Stimulated activated CD4-positive, alpha-beta T cell treated with anti-CD3 and anti-CD28 coated beads, TNF-alpha, amount 100 ng/mL, for 24 hours (primary cell): ENCODE measurements around the gene ITM2A.

Source experiments
- DNase-seq, 3 experiments: peaks; one replicate each; pipeline ENCODE4 v3.0.0-alpha.2; 2020; ENCODE audit warnings: low read depth in 3 of 3

Gene ITM2A

DNA sequence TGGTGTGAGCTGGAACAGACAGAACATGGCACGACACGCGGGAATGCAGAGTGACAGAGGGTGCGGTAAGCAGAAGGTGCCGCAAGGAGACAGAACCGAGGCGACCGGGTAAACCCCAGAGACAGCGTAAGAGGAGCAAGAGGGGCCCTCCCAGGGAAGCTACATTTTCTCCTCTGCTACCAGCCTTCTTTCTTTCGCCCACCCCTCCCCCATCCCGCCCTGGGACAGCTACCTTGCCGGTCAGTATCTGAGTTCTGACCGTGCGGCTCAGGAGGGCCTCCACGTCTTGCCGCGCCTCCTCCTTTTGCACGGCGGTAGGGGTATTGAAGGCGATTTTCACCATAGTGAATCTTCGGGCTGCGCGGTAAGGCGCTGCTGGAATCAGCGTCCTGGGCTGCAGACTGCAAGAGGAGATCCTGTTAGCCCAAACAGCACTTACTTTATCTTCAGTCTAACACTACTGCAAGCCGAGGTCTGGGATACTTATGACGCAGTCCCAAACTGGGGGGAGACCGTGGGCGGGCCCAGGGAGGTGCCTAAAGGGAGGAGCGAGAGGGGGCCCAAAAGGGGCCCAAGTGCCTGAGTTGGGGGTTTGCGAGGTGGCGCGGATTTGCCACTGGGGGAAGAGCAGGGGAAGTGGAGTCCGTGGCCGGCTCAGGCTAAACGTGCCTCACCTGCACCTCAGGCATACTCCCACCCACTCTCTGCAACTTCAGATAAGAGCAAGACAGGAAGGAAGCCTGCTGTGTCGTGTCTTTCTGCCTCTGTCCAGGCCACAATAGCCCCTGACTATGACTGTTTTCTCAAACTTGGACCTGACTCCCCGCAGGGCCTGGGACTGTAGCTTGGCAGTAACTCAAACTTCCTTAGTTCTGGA lies at the start of gene ITM2A:
TSS of gene ITM2A (minus strand) at position 462 of the 877 bp plus-strand sequence. CDS start at position 343, 119 bp downstream.
- DNase-seq = peak; percentile 22 to 56 (median 33)

DNA sequence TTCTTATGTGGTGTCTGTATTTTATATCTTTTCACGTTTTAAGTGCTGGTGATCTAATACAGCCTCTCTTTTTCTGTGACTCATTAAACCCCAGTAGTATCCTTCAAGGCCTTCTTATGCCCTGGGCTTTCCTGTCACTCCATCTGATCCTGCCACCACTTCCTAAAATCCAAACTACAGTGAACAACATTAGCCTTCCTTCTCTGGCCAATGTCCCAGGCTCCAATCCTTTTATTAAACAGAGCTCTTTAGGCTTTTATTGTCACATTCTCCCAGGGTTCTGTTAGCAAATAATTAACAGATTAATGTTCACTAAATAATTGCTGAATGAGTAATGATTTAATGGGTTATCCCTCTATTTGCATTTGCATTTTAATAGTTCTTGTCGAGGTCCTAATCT lies 47.9 kb upstream of the ITM2A start:
- DNase-seq = no peak

DNA sequence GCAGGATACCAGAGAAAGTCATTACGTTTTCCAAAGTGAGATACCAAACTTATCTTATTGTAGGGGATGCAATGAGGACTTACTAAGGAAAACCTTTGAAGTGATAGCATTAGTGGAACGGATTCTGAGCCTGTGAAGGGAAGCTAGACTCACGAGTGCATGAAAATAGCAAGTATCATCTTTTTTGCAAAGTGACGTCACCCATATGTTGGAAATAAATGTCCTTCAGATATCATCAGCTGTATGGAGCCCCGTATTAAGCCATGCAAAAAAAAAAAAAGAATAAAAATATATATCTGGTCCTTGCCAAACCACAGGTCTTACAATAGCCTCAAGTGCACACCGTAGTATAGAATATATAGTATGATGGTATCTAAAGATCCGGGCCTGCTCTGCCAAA lies 46.8 kb upstream of the ITM2A start:
- DNase-seq = no peak

DNA sequence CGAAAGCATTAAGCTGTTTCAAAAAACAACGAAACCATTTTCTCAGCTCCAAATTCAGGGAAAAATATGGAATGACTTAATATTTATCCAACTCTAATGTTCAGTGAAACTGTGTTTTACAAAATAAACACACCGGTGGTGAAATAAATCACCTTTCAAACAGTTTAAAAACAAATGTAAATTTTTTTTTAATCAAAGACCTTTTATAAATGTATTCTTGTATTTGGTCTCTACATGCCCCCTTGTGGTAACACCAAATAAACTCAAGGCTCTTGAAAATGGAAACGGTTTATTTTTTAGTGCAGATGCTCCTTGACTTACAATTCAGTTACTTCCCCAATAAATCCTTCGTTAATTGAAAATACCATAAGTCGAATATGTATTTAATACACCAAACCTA lies 45.8 kb upstream of the ITM2A start:
- no peak for DNase-seq

DNA sequence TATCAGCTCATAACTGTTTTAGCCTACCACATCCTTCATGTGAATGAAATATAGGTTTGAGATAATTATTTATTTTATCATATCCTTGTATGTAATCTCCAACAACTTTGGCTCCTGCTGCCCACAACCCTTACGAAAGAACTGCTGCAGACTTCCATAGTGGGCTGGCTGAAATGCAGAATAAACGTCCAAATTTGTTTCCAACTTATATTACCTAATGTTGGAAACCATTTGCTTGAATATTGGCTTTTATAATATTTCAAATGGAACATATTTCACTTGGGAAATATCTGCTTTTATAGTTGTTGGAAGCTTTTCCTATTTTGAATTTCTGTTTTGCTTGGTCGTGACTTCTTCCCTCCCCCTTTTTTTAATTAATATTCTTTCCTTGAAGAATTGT lies 45.0 kb upstream of the ITM2A start:
- DNase-seq = no peak

DNA sequence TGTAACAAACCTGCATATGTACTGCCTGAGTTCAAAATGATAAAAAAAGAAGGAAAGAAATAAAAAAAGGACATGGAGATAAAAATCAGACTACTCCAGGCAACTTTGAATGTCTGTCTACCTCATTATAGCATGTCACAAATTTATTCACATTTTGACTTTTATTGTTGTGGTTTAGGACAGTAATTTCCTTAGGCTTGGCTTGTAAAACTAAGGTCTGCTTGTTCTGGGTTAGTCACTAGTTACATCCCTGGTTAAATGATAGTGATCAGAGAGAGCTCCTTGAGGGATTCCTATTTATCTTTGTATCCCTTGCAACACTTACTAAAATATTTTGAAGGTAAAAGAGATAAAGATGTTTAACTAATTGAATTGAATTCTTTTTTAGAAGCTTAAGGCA lies 42.5 kb upstream of the ITM2A start:
- no peak for DNase-seq

DNA sequence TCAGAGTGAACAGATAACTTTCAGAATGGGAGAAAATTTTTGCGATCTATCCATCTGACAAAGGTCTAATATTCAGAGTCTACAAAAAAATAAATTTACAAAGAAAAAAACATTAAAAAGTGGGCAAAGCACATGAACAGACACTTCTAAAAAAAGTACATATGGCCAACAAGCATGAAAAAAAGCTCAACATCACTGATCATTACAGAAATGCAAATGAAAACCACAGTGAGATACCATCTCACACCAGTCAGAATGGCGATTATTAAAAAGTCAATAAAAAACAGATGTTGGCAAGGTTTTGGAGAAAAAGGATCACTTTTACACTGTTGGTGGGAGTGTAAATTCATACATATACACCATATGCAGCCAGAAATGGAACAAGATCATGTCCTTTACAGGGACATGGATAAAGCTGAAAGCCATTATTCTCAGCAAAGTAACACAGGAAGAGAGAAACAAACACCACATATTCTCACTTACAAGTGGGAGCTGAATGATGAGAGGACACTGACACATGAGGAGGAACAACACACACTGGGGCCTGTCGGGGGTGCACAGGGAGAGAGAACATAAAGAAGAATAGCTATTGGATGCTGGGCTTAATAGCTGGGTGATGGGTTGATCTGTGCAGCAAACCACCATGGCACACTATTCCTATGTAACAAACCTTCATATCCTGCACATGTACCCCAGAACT lies 41.6 kb upstream of the ITM2A start:
- no peak for DNase-seq

DNA sequence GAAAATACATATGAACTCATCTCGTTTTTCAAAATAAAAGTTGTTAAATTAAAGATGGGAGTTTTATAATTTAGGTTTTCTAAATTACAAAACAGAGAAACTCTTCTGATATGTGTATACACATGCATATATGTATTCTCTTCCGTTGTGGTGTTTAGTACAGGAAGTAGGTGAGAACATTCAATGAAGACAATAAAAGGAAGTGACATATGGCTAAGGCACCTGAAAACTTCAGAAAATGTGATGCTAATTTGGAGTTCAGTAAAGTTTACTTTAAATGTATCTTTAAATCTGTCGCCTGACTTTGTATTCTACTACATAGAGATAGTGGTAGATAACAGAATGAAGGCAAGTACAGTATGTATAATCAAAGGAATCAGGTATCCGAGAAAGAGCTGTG lies 33.5 kb upstream of the ITM2A start:
- DNase-seq = no peak

DNA sequence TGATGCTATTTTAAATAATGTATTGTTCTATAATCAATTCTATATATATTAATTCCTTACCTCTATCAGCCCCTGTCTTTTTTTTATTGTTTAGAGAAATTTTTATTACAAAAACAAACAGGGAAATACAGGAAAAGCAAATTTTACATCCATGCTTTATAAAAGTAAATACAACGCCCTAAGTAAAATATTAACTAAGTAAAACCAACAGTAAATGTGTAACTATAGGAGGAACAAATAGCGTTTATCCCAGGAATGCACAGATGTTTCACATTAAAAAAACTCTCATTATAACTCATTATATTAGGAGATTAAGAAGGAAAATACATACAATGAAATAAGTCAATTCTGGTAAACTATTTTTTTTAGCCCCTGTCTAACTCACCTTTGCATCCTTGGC lies 8.2 kb upstream of the ITM2A start:
- DNase-seq = no peak

DNA sequence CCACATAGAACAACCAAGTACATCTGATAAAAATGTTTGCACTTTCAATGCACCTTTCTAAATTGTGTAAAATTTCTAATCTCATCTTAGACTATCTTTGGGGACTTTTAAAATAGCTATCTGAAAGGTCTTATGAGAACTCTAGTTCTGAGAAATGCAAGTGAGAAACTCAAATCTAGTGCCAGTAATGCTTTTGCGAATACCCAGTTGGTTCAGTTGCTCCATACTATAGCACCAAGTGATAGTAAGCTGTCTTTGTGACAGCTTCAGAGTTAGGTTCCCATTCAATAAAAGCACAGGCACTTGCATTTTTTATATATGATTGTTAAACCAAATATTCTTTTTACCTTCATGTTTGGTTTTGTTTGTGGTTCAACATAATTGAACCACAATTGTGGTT lies 4.5 kb upstream of the ITM2A start:
- no peak for DNase-seq

DNA sequence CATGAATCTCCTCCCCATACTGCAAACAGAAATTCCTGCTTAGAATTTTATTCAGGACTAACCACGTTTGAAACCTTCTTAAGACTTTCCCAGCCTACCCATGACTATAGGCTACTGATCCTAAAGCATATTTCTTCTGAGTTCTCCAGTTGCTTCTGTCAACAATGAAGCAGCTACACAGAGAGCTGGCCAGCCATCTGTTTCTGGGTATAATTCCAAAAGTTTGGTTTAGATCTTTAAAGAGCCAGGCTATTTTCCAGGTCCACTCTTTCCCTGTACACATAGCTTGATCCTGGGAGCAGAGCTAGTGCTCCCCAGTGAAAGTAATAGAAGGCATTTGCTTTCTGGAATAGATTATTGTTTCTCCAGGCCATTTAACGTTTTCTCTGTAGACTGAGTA lies 4.0 kb upstream of the ITM2A start:
- no peak for DNase-seq

DNA sequence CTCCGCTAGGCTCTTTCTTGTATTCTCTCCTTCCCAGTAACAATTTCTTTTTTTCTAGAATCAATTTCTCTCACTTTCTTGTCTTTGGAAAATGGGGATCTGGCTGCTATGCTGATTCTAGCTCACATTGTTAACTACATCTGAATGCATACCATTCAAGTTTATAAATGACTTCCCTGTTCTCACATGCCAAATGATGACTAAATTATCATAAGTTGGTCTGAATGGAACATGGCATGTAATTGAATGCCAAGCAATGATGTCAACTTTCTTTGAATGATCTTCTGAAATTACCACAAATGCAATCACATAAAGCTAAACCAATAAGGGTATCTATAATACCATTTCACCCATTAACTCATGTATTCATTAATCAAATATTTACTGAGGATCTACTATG lies 2.7 kb upstream of the ITM2A start:
- DNase-seq = no peak

DNA sequence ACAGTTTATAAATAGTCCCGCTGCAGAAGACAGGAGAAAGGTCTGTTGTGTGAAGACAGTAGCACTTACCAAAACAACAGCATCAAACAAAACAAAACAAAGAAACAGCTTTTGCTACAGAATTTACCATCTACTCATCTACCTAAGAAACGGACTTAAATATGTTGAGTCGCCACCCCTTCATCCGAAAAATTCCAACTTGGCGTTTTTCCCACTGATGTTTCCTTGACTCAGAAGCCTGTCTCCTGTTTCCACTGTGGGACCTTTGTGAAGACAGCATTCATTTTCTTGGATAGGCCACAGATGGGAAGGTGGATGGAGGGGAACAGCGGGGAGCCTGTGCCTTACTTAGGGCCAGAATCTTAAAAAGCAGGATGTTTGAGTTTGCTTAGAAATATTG lies 1.3 kb upstream of the ITM2A start:
- DNase-seq = no peak

DNA sequence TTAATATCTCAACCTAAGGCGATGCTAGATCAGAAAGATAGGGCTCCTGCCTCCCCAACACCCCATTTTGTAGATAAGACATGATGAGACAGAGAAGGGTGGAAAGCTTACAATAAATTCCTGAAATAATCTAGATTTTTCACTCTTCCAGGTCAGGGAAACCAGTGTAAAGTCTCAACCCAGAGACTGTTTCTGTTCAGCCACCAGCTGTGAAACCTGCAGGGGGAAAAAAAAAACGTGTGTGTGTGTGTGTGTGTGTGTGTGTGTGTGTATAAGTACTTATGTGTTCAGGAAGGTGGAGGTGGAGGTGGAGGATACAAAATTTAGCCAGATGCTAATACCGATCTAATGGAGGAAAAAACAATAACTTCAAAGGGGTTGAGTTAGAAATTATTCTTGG lies 773 bp upstream of the ITM2A start:
- DNase-seq = no peak

DNA sequence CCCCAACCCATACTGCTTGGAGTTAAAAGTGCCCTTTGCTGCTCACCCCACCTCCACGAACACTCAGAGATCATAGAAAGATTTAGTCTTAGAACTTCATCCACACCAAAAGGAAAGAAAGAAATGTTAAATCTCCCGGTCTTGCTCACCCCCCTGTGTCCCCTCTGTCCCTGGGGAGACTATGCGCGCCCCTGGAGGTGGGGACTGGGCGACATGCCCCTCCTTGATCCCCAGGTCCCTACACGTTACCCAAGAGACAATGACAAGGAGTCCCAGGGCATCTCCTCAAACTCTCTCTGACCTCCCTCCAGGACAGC lies 620 bp downstream of the ITM2A start:
- DNase-seq = no peak

DNA sequence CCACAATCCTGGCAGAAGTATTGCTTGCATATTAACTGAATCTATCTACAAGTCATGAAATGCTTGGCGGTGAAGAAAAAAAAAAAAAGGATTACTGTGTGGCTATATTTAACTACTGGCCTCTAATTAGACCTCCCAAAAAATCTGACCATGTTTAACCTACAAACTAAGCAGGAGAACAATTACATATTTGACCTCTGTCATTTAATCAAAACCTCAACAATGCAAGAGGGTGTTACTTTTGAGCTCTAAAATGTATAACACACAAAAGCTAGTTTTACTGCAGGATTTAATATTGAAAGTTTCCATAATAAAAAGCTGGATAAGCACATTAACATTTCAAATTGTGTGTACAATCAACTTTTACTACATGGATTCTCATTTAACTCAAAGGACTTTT lies 1.5 kb downstream of the ITM2A start:
- no peak for DNase-seq

DNA sequence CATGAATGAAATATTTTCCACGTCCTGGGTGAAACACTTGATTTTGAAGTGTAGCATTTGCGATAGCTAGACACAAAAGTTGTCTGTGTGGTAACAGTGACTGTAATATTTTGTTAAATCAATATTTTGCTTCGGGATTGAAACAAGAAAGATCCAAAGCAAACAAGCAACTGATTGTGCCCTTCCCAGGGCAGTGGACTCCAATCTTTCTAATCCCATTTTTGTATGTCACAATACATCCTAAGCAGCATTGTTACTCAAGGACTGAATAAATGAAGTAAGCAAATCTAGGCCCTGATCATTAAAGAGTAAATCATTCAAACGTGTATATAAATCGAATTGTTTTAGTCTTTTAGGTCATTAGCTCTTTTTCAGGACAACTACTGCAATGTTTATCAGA lies 2.8 kb downstream of the ITM2A start:
- no peak for DNase-seq

DNA sequence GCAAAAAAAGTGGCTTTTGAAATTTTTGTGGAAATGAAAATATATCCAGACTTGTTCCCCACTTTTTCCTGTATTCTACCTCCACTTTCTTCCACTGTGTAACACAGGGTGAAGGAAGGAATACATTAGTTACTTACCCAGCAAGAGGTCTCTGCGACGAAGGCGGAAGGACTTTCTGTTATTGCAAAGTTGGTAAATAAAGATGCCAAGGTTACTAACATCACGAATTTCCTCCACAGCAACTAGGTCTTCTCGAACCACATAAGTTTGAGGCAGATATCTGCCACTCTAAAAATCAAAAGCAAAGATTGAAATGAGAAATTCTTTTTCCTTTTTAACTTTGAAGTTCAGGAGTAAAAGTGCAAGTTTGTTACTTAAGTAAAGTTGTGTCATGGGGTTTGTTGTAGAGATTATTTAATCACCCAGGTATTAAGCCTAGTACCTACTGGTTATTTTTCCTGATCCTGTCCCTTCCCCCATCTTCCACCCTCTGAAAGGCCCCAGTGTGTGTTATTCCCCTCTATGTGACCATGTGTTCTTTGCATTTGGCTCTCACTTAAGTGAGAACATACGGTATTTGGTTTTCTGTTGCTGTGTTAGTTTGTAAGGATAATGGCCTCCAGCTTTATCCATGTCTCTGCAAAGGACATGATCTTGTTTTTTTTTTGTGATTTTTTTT lies 5.8 kb downstream of the ITM2A start:
- no peak for DNase-seq

DNA sequence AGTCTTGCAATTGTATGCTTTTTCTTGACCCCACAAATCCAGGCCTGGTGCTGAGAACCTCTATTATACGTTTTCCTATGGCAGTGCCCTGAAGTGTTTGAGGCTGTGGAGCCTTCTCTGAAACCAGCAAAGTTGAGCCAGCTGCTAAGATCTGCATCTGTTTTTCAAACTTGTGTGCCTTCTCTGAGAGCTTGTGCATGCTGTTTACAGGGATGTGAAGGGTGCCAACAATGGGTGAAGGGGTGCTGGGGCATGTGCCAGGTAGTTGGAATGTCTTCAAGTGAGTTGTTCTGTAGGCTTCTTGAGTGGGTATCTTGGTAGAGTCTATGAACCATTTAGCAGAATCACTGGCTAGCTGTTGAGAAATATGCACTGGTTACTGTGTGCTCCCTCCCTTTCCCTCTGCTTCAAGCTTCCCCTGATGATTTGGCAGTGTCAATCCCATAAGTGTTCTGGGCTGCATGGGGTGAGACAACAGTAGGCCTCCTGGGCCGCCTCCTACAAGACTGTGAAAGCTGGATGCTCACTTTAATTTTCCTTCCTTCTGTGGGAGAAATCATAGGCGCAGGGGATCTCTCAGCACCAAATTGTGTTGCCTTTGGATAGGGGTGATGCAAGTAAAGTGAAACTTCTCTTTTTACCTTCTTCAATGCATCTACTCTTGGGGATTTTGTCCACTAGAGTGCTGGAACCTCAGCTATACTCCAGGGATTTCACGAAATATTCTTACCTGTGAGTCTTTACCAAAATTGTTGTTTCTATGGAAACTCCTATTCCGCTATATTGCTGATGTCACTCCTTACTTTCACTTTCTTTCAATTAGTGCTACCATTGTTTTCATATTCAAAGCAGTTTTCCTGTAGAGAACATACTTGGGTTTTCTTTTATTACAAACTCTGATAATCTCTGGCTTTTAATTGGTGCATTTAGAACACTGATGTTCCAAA lies 30.0 kb downstream of the ITM2A start:
- DNase-seq = no peak

DNA sequence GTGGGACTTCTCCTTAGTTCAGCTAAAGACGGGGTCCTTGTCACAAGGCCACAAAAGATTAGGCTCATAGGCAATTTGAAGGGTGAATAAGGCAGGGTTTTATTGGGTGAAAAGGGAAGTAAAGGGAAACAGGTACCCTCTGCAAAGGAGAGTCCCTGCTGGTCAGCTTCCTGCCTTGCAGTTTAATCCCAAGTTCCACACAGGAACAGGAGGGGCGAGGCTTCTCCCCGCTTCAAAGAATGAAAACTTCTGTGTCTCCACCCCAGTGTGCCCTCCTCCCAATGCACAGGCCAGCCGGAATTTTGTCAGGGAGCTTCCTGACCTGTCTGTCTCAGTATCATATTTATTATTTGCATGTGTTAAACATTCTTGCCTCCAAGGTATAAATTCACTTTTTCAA lies 37.1 kb downstream of the ITM2A start:
- DNase-seq = no peak

DNA sequence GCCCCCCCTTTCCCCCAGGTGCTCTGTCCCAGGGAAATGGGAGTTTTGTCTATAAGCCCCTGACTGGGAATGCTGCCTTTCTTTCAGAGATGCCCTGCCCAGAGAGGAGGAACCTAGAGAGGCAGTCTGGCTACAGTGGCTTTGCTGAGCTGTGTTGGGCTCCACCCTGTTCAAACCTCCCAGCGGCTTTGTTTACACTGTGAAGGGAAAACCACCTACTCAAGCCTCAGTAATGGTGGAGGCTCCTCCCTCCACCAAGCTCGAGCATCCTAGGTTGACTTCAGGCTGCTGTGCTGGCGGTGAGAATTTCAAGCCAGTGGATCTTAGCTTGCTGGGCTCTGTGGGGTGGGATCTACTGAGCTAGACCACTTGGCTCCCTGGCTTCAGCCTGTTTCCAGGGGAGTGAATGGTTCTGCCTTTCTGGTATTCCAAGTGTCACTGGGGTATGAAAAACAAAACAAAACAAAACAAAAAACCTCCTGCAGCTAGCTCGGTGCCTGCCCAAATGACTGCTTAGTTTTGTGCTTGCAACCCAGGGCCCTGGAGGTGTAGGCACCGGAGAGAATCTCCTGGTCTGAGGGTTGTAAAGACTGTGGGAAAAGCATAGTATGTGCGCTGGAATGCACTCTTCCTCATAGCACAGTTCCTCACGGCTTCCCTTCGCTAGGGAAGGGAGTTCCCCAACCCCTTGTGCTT lies 41.7 kb downstream of the ITM2A start:
- peak in 1 of 3 experiments; percentile 9 for DNase-seq
